ENCODE results near the gene STIMATE. TPM values are rescaled to one million over a fixed set of nuclear protein-coding genes. Genes with fewer than 3 reads are reported as not detected.

The STIMATE gene
- total and polyA plus RNA-seq, 7 experiments from 2014 or later: 3.0 to 44.9 (median 33.6) TPM

GRCh38 chr3:52930748-52931147, 33.4 kb upstream of the STIMATE start:
- intact Hi-C loops (cut with micrococcal nuclease): loop anchor here in 1 of 2 donors (5.0 to 10.0 kb wide), 2 partner anchors 78 to 114 kb away; partner anchors contain the start of gene SFMBT1
- Mint-ChIP-seq H3K27ac (peak overlapping the region in 1 of 9 donors; percentile 60), H3K36me3 (peaks cover 10 to 32% (median 14%) of the 10 kb centered on the region in 5 donors), H3K27me3 (no peaks in the 10 kb centered on the region), H3K9me3 (no peaks in the 10 kb centered on the region), H3K4me1 (peaks cover 7 to 26% (median 13%) of the 10 kb centered on the region in 7 donors), H3K4me3 (no peak overlapping the region)
- ChIA-PET POLR2A (interaction anchor here (0.6 to 1.8 kb wide), 2 partner anchors 51 to 183 kb away, joined by 4 to 6 read pairs; no protein-coding TSS in a partner anchor), CTCF (interaction anchor here (0.8 to 1.0 kb wide), 2 partner anchors 116 to 142 kb away, joined by 3 to 4 read pairs; no protein-coding TSS in a partner anchor)
- no peak overlapping the region for H3K4me3 ChIP-seq (ENCODE audit: low read length)
- H3K36me3 ChIP-seq (ENCODE audit: control insufficient read depth in 2 of 3, insufficient read depth in 3 of 3, low read length in 3 of 3): peaks cover 0 to 45% (median 6%) of the 10 kb centered on the region in 3 experiments
- H3K9me3 ChIP-seq (ENCODE audit: control insufficient read depth in 2 of 3, low read length in 3 of 3): no peaks in the 10 kb centered on the region
- H3K4me1 ChIP-seq (ENCODE audit: control insufficient read depth in 2 of 2, insufficient read depth in 2 of 2, low read length in 2 of 2): peaks cover 0 to 4% of the 10 kb centered on the region in 2 donors
- DNase-seq (no peak), ATAC-seq (no peak)
- H3K27me3 ChIP-seq (ENCODE audit: control insufficient read depth in 2 of 2, insufficient read depth in 2 of 2, low read length in 2 of 2): no peaks in the 10 kb centered on the region
- no peak overlapping the region for H3K27ac ChIP-seq (ENCODE audit: low read depth, low read length)

- H3K4me3 ChIP-seq (ENCODE audit: low read length): no peak overlapping the region
- no peaks in the 10 kb centered on the region for H3K27me3 ChIP-seq (ENCODE audit: control insufficient read depth in 2 of 2, insufficient read depth in 2 of 2, low read length in 2 of 2)
- ChIA-PET CTCF (interaction anchor here (0.5 to 0.8 kb wide), 2 partner anchors 11 to 18 kb away, joined by 3 to 4 read pairs; no protein-coding TSS in a partner anchor), POLR2A (interaction anchor here (0.6 kb wide), 1 partner anchor 85 kb away, joined by 3 read pairs; no protein-coding TSS in a partner anchor)
- no peak overlapping the region for H3K27ac ChIP-seq (ENCODE audit: low read depth, low read length)
- peak overlapping the region in 1 of 9 donors; percentile 49 for H3K27ac Mint-ChIP-seq
- H3K36me3 ChIP-seq (ENCODE audit: control insufficient read depth in 2 of 3, insufficient read depth in 3 of 3, low read length in 3 of 3): peaks cover 0 to 49% (median 6%) of the 10 kb centered on the region in 3 experiments
- H3K27me3 Mint-ChIP-seq: no peaks in the 10 kb centered on the region
- H3K4me1 Mint-ChIP-seq: peaks cover 0 to 39% (median 9%) of the 10 kb centered on the region in 7 donors
- ATAC-seq (no peak), DNase-seq (no peak)
- no peaks in the 10 kb centered on the region for H3K9me3 ChIP-seq (ENCODE audit: control insufficient read depth in 2 of 3, low read length in 3 of 3)
- no peak overlapping the region for H3K4me3 Mint-ChIP-seq
- no peaks in the 10 kb centered on the region for H3K4me1 ChIP-seq (ENCODE audit: control insufficient read depth in 2 of 2, insufficient read depth in 2 of 2, low read length in 2 of 2)
- no peaks in the 10 kb centered on the region for H3K9me3 Mint-ChIP-seq
- H3K36me3 Mint-ChIP-seq: peaks cover 10 to 49% (median 24%) of the 10 kb centered on the region in 5 donors
- intact Hi-C loops (cut with micrococcal nuclease): no loop called here
These were observed 29.2 kb upstream of the STIMATE start for GRCh38 chr3:52926554-52926953.

GRCh38 chr3:52925405-52926313, 28.3 kb upstream of the STIMATE start:
- no peak overlapping the region for H3K4me3 Mint-ChIP-seq
- peaks cover 6 to 48% (median 25%) of the 10 kb centered on the region in 5 donors for H3K36me3 Mint-ChIP-seq
- POLR2A ChIA-PET: no interaction called here
- H3K27me3 Mint-ChIP-seq: no peaks in the 10 kb centered on the region
- no peak overlapping the region for H3K27ac ChIP-seq (ENCODE audit: low read depth, low read length)
- intact Hi-C loops (cut with micrococcal nuclease): no loop called here
- no peaks in the 10 kb centered on the region for H3K4me1 ChIP-seq (ENCODE audit: control insufficient read depth in 2 of 2, insufficient read depth in 2 of 2, low read length in 2 of 2)
- ATAC-seq (no peak), DNase-seq (no peak)
- H3K27ac Mint-ChIP-seq: peak overlapping the region in 1 of 9 donors; percentile 42
- no peak overlapping the region for H3K4me3 ChIP-seq (ENCODE audit: low read length)
- CTCF ChIA-PET: no interaction called here
- H3K27me3 ChIP-seq (ENCODE audit: control insufficient read depth in 2 of 2, insufficient read depth in 2 of 2, low read length in 2 of 2): no peaks in the 10 kb centered on the region
- H3K9me3 ChIP-seq (ENCODE audit: control insufficient read depth in 2 of 3, low read length in 3 of 3): no peaks in the 10 kb centered on the region
- H3K9me3 Mint-ChIP-seq: no peaks in the 10 kb centered on the region
- peaks cover 0 to 40% (median 9%) of the 10 kb centered on the region in 7 donors for H3K4me1 Mint-ChIP-seq
- peaks cover 0 to 49% (median 6%) of the 10 kb centered on the region in 3 experiments for H3K36me3 ChIP-seq (ENCODE audit: control insufficient read depth in 2 of 3, insufficient read depth in 3 of 3, low read length in 3 of 3)

- no peak for ATAC-seq
- intact Hi-C loops (cut with micrococcal nuclease): no loop called here
- peaks cover 3 to 54% (median 31%) of the 10 kb centered on the region in 5 donors for H3K36me3 Mint-ChIP-seq
These were observed 26.6 kb upstream of the STIMATE start for GRCh38 chr3:52923963-52924362.

GRCh38 chr3:52920841-52921240, 23.5 kb upstream of the STIMATE start:
- H3K36me3 ChIP-seq (ENCODE audit: control insufficient read depth in 2 of 3, insufficient read depth in 3 of 3, low read length in 3 of 3): peaks cover 0 to 42% (median 9%) of the 10 kb centered on the region in 3 experiments
- intact Hi-C loops (cut with micrococcal nuclease): no loop called here

More at GRCh38 chr3:52923963-52924362, 26.6 kb upstream of the STIMATE start:
- H3K4me1 ChIP-seq (ENCODE audit: control insufficient read depth in 2 of 2, insufficient read depth in 2 of 2, low read length in 2 of 2): no peaks in the 10 kb centered on the region
- DNase-seq: no peak
- Mint-ChIP-seq H3K27ac (no peak overlapping the region), H3K4me3 (no peak overlapping the region), H3K4me1 (peaks cover 0 to 41% (median 9%) of the 10 kb centered on the region in 7 donors), H3K9me3 (no peaks in the 10 kb centered on the region), H3K27me3 (no peaks in the 10 kb centered on the region)
- no peak overlapping the region for H3K27ac ChIP-seq (ENCODE audit: low read depth, low read length)
- peaks cover 0 to 51% (median 9%) of the 10 kb centered on the region in 3 experiments for H3K36me3 ChIP-seq (ENCODE audit: control insufficient read depth in 2 of 3, insufficient read depth in 3 of 3, low read length in 3 of 3)
- no peaks in the 10 kb centered on the region for H3K9me3 ChIP-seq (ENCODE audit: control insufficient read depth in 2 of 3, low read length in 3 of 3)
- no peak overlapping the region for H3K4me3 ChIP-seq (ENCODE audit: low read length)
- ChIA-PET CTCF (no interaction called here), POLR2A (no interaction called here)
- H3K27me3 ChIP-seq (ENCODE audit: control insufficient read depth in 2 of 2, insufficient read depth in 2 of 2, low read length in 2 of 2): no peaks in the 10 kb centered on the region

GRCh38 chr3:52917044-52917443, 19.7 kb upstream of the STIMATE start:
- no peaks in the 10 kb centered on the region for H3K27me3 ChIP-seq (ENCODE audit: control insufficient read depth in 2 of 2, insufficient read depth in 2 of 2, low read length in 2 of 2)
- no peak overlapping the region for H3K27ac ChIP-seq (ENCODE audit: low read depth, low read length)
- DNase-seq (no peak), ATAC-seq (no peak)
- no peak overlapping the region for H3K27ac Mint-ChIP-seq
- H3K36me3 Mint-ChIP-seq: peaks cover 7 to 63% (median 19%) of the 10 kb centered on the region in 5 donors
- no peaks in the 10 kb centered on the region for H3K9me3 ChIP-seq (ENCODE audit: control insufficient read depth in 2 of 3, low read length in 3 of 3)
- POLR2A ChIA-PET: interaction anchor here (0.7 kb wide), 1 partner anchor 11 kb away, joined by 4 read pairs; no protein-coding TSS in a partner anchor
- H3K27me3 Mint-ChIP-seq: no peaks in the 10 kb centered on the region
- H3K4me1 Mint-ChIP-seq: peaks cover 0 to 10% (median 2%) of the 10 kb centered on the region in 7 donors
- no peaks in the 10 kb centered on the region for H3K4me1 ChIP-seq (ENCODE audit: control insufficient read depth in 2 of 2, insufficient read depth in 2 of 2, low read length in 2 of 2)
- H3K4me3 Mint-ChIP-seq: no peak overlapping the region
- no peak overlapping the region for H3K4me3 ChIP-seq (ENCODE audit: low read length)
- no peaks in the 10 kb centered on the region for H3K9me3 Mint-ChIP-seq
- intact Hi-C loops (cut with micrococcal nuclease): no loop called here
- peaks cover 6 to 77% (median 16%) of the 10 kb centered on the region in 3 experiments for H3K36me3 ChIP-seq (ENCODE audit: control insufficient read depth in 2 of 3, insufficient read depth in 3 of 3, low read length in 3 of 3)
- CTCF ChIA-PET: interaction anchor here (1.1 kb wide), 1 partner anchor 11 kb away, joined by 3 read pairs; no protein-coding TSS in a partner anchor

More at GRCh38 chr3:52920841-52921240, 23.5 kb upstream of the STIMATE start:
- ChIA-PET POLR2A (interaction anchor here (0.7 kb wide), 1 partner anchor 34 kb away, joined by 3 read pairs; no protein-coding TSS in a partner anchor), CTCF (interaction anchor here (1.0 kb wide), 1 partner anchor 14 kb away, joined by 3 read pairs; no protein-coding TSS in a partner anchor)
- H3K4me1 Mint-ChIP-seq: peaks cover 0 to 28% (median 9%) of the 10 kb centered on the region in 7 donors
- no peaks in the 10 kb centered on the region for H3K27me3 ChIP-seq (ENCODE audit: control insufficient read depth in 2 of 2, insufficient read depth in 2 of 2, low read length in 2 of 2)
- no peak for DNase-seq
- no peaks in the 10 kb centered on the region for H3K27me3 Mint-ChIP-seq
- H3K27ac Mint-ChIP-seq: no peak overlapping the region
- no peaks in the 10 kb centered on the region for H3K4me1 ChIP-seq (ENCODE audit: control insufficient read depth in 2 of 2, insufficient read depth in 2 of 2, low read length in 2 of 2)
- H3K4me3 Mint-ChIP-seq: no peak overlapping the region
- no peak overlapping the region for H3K4me3 ChIP-seq (ENCODE audit: low read length)
- no peak for ATAC-seq
- H3K27ac ChIP-seq (ENCODE audit: low read depth, low read length): no peak overlapping the region
- H3K9me3 ChIP-seq (ENCODE audit: control insufficient read depth in 2 of 3, low read length in 3 of 3): no peaks in the 10 kb centered on the region
- H3K36me3 Mint-ChIP-seq: peaks cover 3 to 68% (median 30%) of the 10 kb centered on the region in 5 donors
- no peaks in the 10 kb centered on the region for H3K9me3 Mint-ChIP-seq
